GM19240 (cell line): ENCODE measurements around the gene ACACB.
A peak's percentile ranks its signal among the peaks of the same experiment; 100 is the strongest.
"Not testable (repeated sequence)": the region's sequence is repeated elsewhere in the genome, so short reads cannot be mapped to it uniquely, and the experiment has no call there.

ENCODE experiments used
- DNase-seq: peaks from one replicate; pipeline ENCODE4 v3.0.0; 2011; ENCODE audit warnings: low spot score; ENCODE audit not compliant: insufficient read length

The ACACB gene

GRCh38 chr12:109139791-109140190 is 23.4 kb downstream of the ACACB start:
- DNase-seq, result no peak

GRCh38 chr12:109140560-109140959 is 24.2 kb downstream of the ACACB start:
- DNase-seq, result no peak

GRCh38 chr12:109144224-109144623 is 27.8 kb downstream of the ACACB start:
- DNase-seq, result no peak

- not testable (repeated sequence) for DNase-seq
Observed at GRCh38 chr12:109147126-109147525, 30.7 kb downstream of the ACACB start.

- DNase-seq, result no peak
Observed at GRCh38 chr12:109147954-109148353, 31.6 kb downstream of the ACACB start.

- no peak for DNase-seq
Observed at GRCh38 chr12:109150124-109150640, 33.8 kb downstream of the ACACB start.

GRCh38 chr12:109151457-109151856 is 35.1 kb downstream of the ACACB start:
- DNase-seq, result no peak

- no peak for DNase-seq
Observed at GRCh38 chr12:109153821-109154441, 37.5 kb downstream of the ACACB start.

GRCh38 chr12:109154451-109155438 is 38.4 kb downstream of the ACACB start:
- peak; percentile 80 for DNase-seq

GRCh38 chr12:109156036-109156435 is 39.6 kb downstream of the ACACB start:
- DNase-seq, result no peak

GRCh38 chr12:109156586-109156985 is 40.2 kb downstream of the ACACB start:
- DNase-seq, result no peak

GRCh38 chr12:109157986-109158385 is 41.6 kb downstream of the ACACB start:
- DNase-seq, result no peak

- DNase-seq, result no peak
Observed at GRCh38 chr12:109160433-109160832, 44.0 kb downstream of the ACACB start.

GRCh38 chr12:109160873-109161272 is 44.5 kb downstream of the ACACB start:
- DNase-seq, result no peak

GRCh38 chr12:109162551-109162950 is 46.2 kb downstream of the ACACB start:
- DNase-seq, result no peak

GRCh38 chr12:109163167-109163566 is 46.8 kb downstream of the ACACB start:
- DNase-seq, result no peak

- DNase-seq, result no peak
Observed at GRCh38 chr12:109165599-109165998, 49.2 kb downstream of the ACACB start.

- no peak for DNase-seq
Observed at GRCh38 chr12:109166371-109166770, 50.0 kb downstream of the ACACB start.

GRCh38 chr12:109167781-109168180 is 51.4 kb downstream of the ACACB start:
- DNase-seq, result no peak

GRCh38 chr12:109169262-109169661 is 52.9 kb downstream of the ACACB start:
- no peak for DNase-seq

- no peak for DNase-seq
Observed at GRCh38 chr12:109169686-109170085, 53.3 kb downstream of the ACACB start.

GRCh38 chr12:109170324-109170723 is 53.9 kb downstream of the ACACB start:
- DNase-seq, result no peak
